Endothelial cell of umbilical vein (primary cell): Measurements from ENCODE around the gene UCP1. TPM values are rescaled to one million over a fixed set of nuclear protein-coding genes. Genes with fewer than 3 reads are reported as not detected.

Experiments used
- BruUV-seq: library from RNA; stranded (reverse); fragments of 400-500 nt; replicated peaks from 2 replicates; lab custom pipeline; 2021; lab: Mats Ljungman, UMichigan
- CTCF ChIA-PET: fragments of 300-600, 350-600 bp; sonication (Branson Sonifier 250); formaldehyde crosslinking; loops from one replicate; lab custom pipeline; 2021; ENCODE audit warnings: antibody characterized with exemption, inconsistent platforms; lab: Charles Lee
- POLR2A ChIA-PET: fragments of 300-600, 350-600 bp; sonication (Branson Sonifier 250); formaldehyde crosslinking; loops from one replicate; lab custom pipeline; 2021; ENCODE audit warnings: antibody characterized with exemption, inconsistent platforms; lab: Charles Lee
- DNase-seq: peaks from one replicate; pipeline ENCODE4 v3.0.0-alpha.2; 2011; ENCODE audit warnings: low read depth, low spot score
- FAIRE-seq: peaks from 2 replicates; lab custom pipeline; 2011; peaks lifted over from hg19 to GRCh38; lab: Jason Lieb, UNC
- H2AFZ ChIP-seq: 2 replicates; pipeline ENCODE4 v1.6.0; 2012; ENCODE audit warnings: low read depth, low read length, control low read depth, inconsistent platforms
- H3K27ac ChIP-seq: 2 replicates; pipeline ENCODE4 v1.5.1; 2011; ENCODE audit warnings: low read depth, mild to moderate bottlenecking, control low read depth, low read length, moderate library complexity; ENCODE audit not compliant: insufficient read depth
- H3K27me3 ChIP-seq, 2 experiments: 2 replicates each; pipeline versions ENCODE4 v1.6.0 to v1.6.1; 2011; ENCODE audit warnings: low read length in 2 of 2, mixed read lengths in 1 of 2; ENCODE audit not compliant: control insufficient read depth in 2 of 2, insufficient read depth in 2 of 2
- H3K36me3 ChIP-seq, 2 experiments: 2 replicates in 1 of 2; 3 replicates in 1 of 2; pipeline ENCODE4 v1.5.1; 2011; ENCODE audit warnings: low read length in 2 of 2, mild to moderate bottlenecking in 1 of 2, moderate library complexity in 1 of 2; ENCODE audit not compliant: control insufficient read depth in 2 of 2, insufficient read depth in 2 of 2; ENCODE audit errors: extremely low read depth in 1 of 2
- H3K4me1 ChIP-seq: 3 replicates; pipeline ENCODE4 v1.5.1; 2011; ENCODE audit warnings: mild to moderate bottlenecking, low read length; ENCODE audit not compliant: control insufficient read depth, insufficient read depth; ENCODE audit errors: extremely low read depth
- H3K4me2 ChIP-seq: 2 replicates; pipeline ENCODE4 v1.6.1; 2011; ENCODE audit warnings: low read length, control low read depth, mixed read lengths; ENCODE audit not compliant: insufficient read depth
- H3K4me3 ChIP-seq, 3 experiments: fragments of 200-600 bp in 1 of 3; sonication (generic), shearing (Covaris generic) in 1 of 3; replicated peaks in 1 of 3; 2 replicates each; pipeline ENCODE4 v1.5.1; 2011 to 2016; ENCODE audit warnings: control low read depth in 3 of 3, low read length in 3 of 3, mild to moderate bottlenecking in 2 of 3, inconsistent platforms in 1 of 3, low read depth in 1 of 3, moderate library complexity in 1 of 3; ENCODE audit not compliant: insufficient read depth in 1 of 3
- H3K79me2 ChIP-seq: 2 replicates; pipeline ENCODE4 v1.6.0; 2012; ENCODE audit warnings: low read length, inconsistent platforms; ENCODE audit not compliant: control insufficient read depth, insufficient read depth
- H3K9ac ChIP-seq: replicated peaks from 2 replicates; pipeline ENCODE3; 2011; ENCODE audit warnings: low read length, control low read depth; ENCODE audit not compliant: insufficient read depth; ENCODE audit errors: extremely low read depth
- H3K9me1 ChIP-seq: replicated peaks from 3 replicates; pipeline ENCODE4 v1.6.0; 2011; ENCODE audit warnings: mild to moderate bottlenecking, low read length; ENCODE audit not compliant: control insufficient read depth, insufficient read depth; ENCODE audit errors: extremely low read depth
- H3K9me3 ChIP-seq: replicated peaks from 2 replicates; pipeline ENCODE4 v1.5.1; 2012; ENCODE audit warnings: low read length, inconsistent platforms; ENCODE audit not compliant: control insufficient read depth, insufficient read depth
- H4K20me1 ChIP-seq: replicated peaks from 2 replicates; pipeline ENCODE3; 2011; ENCODE audit warnings: mild to moderate bottlenecking, low read length; ENCODE audit not compliant: control insufficient read depth, insufficient read depth; ENCODE audit errors: extremely low read depth
- EZH2 ChIP-seq: IDR thresholded peaks from 2 replicates; pipeline ENCODE4 v1.6.1; 2012; ENCODE audit warnings: borderline replicate concordance, low read depth, mild to moderate bottlenecking, moderate library complexity, low read length, inconsistent platforms; ENCODE audit not compliant: severe bottlenecking
- FOS ChIP-seq: IDR thresholded peaks from 2 replicates; pipeline ENCODE4 v1.6.1; 2011; ENCODE audit warnings: mild to moderate bottlenecking, low read length, moderate library complexity, borderline replicate concordance; ENCODE audit not compliant: insufficient read depth
- GATA2 ChIP-seq: IDR thresholded peaks from 2 replicates; pipeline ENCODE4 v1.7.0; 2011; ENCODE audit warnings: low read depth, mild to moderate bottlenecking, moderate library complexity, mixed read lengths, low read length; ENCODE audit not compliant: insufficient read length, insufficient read depth
- JUN ChIP-seq: IDR thresholded peaks from 2 replicates; pipeline ENCODE4 v1.6.1; 2011; ENCODE audit warnings: borderline replicate concordance, low read depth; ENCODE audit not compliant: insufficient read length, insufficient read depth
- MYC ChIP-seq: IDR thresholded peaks from one replicate; pipeline ENCODE4 v1.6.1; 2011; ENCODE audit warnings: mild to moderate bottlenecking, low read depth, low read length
- POLR2A ChIP-seq: IDR thresholded peaks from 2 replicates; pipeline ENCODE4 v1.6.1; 2012; ENCODE audit warnings: low read depth, mild to moderate bottlenecking, control low read depth, low read length
- POLR2AphosphoS5 ChIP-seq: IDR thresholded peaks from 2 replicates; pipeline ENCODE4 v1.6.1; 2012; ENCODE audit warnings: low read depth, mild to moderate bottlenecking, control low read depth, low read length, moderate library complexity; ENCODE audit not compliant: insufficient read depth
- dilution Hi-C: fragments of 300-500 bp; cut with MboI; formaldehyde crosslinking; loops from one replicate; pipeline ENCODE4 v1.15.0; 2019; ENCODE audit warnings: low sequenced_read_pairs; ENCODE audit not compliant: extremely low pct_ligation_motif_present
- intact Hi-C: fragments of 100-400 bp; cut with micrococcal nuclease; formaldehyde crosslinking; loops from one replicate; pipeline ENCODE4 v1.10.0; 2022
- polyA plus RNA-seq, 4 experiments: library from polyadenylated mRNA; depleted of rRNA in 3 of 4; stranded (reverse) in 3 of 4; unstranded in 1 of 4; fragments of >200 nt; gene quantifications; 2 replicates each; pipeline versions ENCODE4 v1.2.1 to v1.2.3, GENCODE V29; 2011 to 2012; ENCODE audit warnings: missing spikeins in 1 of 4
- total RNA-seq: library from RNA; stranded (reverse); gene quantifications from 2 replicates; pipeline ENCODE4 v1.2.3, GENCODE V29; 2021
- TF ChIP-seq, protein P1 (sequence below): IDR thresholded peaks from 2 replicates; pipeline ENCODE4 v1.6.1; 2011; ENCODE audit not compliant: insufficient read depth, insufficient read length

The UCP1 gene
- total and polyA plus RNA-seq, 2 donors (not counting 3 experiments of a cell fraction or from before 2014, with no cell fraction given): not detected

DNA sequence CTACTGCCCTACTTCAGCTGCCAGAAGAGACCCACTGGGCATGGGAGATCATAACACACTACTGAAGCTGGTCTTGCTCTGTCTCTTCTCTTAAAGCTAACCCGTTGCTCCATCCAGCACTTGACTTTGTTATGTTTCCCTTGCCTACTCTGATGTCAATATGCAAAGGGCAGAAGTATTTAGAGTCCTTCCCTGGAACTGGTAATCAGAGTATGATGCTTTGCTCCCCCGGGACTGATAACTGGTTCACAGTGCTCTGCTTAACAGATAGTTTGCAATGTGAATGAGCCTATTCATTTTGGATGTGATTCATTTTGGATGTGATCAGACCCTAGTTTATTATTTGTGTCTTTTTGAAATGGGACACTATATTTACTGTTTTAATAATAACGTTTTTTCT lies 12.3 kb upstream of the UCP1 start:
- no peaks in the 10 kb centered on the region for H3K9me3 ChIP-seq
- H3K4me1 ChIP-seq: no peaks in the 10 kb centered on the region
- H4K20me1 ChIP-seq: no peaks in the 10 kb centered on the region
- H3K9ac ChIP-seq: no peak overlapping the region
- dilution Hi-C loops: no loop called here
- TF ChIP-seq GATA2: no peak
- no peak for TF ChIP-seq EZH2
- no peak for TF ChIP-seq MYC
- TF ChIP-seq JUN: no peak
- TF ChIP-seq POLR2AphosphoS5: no peak
- no peak for TF ChIP-seq FOS
- TF ChIP-seq POLR2A: no peak
- TF ChIP-seq, protein P1, sequence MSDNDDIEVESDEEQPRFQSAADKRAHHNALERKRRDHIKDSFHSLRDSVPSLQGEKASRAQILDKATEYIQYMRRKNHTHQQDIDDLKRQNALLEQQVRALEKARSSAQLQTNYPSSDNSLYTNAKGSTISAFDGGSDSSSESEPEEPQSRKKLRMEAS: no peak
- no TSS peak for BruUV-seq
- intact Hi-C loops: no loop called here
- peaks cover 28 to 33% of the 10 kb centered on the region in 2 experiments for H3K27me3 ChIP-seq
- no peaks in the 10 kb centered on the region for H3K79me2 ChIP-seq
- no peak overlapping the region for H3K4me2 ChIP-seq
- H3K9me1 ChIP-seq: no peaks in the 10 kb centered on the region
- ChIA-PET CTCF (interaction anchor here (2.1 kb wide), 1 partner anchor 17 kb away, joined by 6 read pairs; no protein-coding TSS in a partner anchor), POLR2A (no interaction called here)
- H3K27ac ChIP-seq: no peak overlapping the region
- no peak overlapping the region for H3K4me3 ChIP-seq
- FAIRE-seq (no peak), DNase-seq (no peak)
- no peak overlapping the region for H2AFZ ChIP-seq
- no peaks in the 10 kb centered on the region for H3K36me3 ChIP-seq

DNA sequence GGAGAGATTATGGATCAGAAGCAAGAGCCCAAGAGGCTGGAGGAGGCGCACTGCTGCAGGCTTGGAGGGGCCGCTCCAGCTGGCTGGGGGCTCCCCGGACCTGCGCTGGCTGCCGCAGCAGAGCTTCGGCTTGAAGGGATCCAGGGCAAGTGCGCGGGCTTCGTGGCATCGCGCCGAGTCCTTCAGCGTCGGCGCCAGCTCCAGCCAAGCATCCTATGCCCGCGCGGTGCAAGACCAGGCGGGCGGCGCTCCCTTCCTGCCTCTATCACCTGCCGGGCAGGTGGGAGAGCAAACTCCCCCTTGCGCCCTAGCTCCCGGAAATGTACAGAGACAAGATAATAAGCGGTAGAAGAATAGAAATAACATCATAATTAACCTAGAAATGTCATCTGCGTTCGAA lies 10.5 kb upstream of the UCP1 start:
- no peak overlapping the region for H2AFZ ChIP-seq
- DNase-seq (no peak), FAIRE-seq (no peak)
- H3K4me1 ChIP-seq: no peaks in the 10 kb centered on the region
- intact Hi-C loops (no loop called here), dilution Hi-C loops (no loop called here)
- BruUV-seq: no TSS peak
- no peak overlapping the region for H3K4me2 ChIP-seq
- H3K9me1 ChIP-seq: no peaks in the 10 kb centered on the region
- no peaks in the 10 kb centered on the region for H3K79me2 ChIP-seq
- no peaks in the 10 kb centered on the region for H3K36me3 ChIP-seq
- H3K27ac ChIP-seq: no peak overlapping the region
- no peaks in the 10 kb centered on the region for H3K9me3 ChIP-seq
- peaks cover 34 to 40% of the 10 kb centered on the region in 2 experiments for H3K27me3 ChIP-seq
- no peak overlapping the region for H3K4me3 ChIP-seq
- ChIA-PET POLR2A (no interaction called here), CTCF (no interaction called here)
- no peak overlapping the region for H3K9ac ChIP-seq
- TF ChIP-seq EZH2 (peak; percentile 42), POLR2AphosphoS5 (no peak)
- H4K20me1 ChIP-seq: no peaks in the 10 kb centered on the region
